ENCODE results near the gene CLIC6.
"Not testable (repeated sequence)": the region's sequence is repeated elsewhere in the genome, so short reads cannot be mapped to it uniquely, and the experiment has no call there.

The CLIC6 gene

DNA sequence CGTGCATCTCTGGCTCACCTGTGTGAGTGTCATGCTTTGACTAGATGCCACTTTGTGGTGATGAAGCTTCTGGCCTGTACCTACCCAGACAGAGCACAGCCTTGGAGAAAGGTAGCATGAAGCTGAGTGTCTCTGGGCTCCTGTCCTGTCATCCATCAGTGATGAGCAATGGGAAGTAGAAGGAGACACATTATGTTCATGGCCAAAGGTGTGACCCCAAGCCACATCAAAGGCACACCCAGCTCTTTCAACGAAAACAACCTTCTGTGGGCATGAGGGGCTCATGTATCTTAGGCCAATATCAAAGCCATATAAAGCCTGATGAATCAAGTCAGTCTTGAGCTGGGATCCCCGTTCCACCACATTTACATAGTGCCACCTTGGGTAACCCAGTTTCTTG lies 1.0 kb upstream of the CLIC6 start:
- DNase-seq (ENCODE audit: insufficient read length): no peak

GRCh38 chr21:34669149-34669879 lies 520 bp downstream of the CLIC6 start:
- DNase-seq (ENCODE audit: insufficient read length): peak; percentile 63
- TF ChIP-seq TAF1 (IDR thresholded peaks at IDR 0.05; ENCODE audit: borderline replicate concordance, low read depth, low read length) (no peak), POLR2A (IDR thresholded peaks at IDR 0.05; ENCODE audit: low read depth, low read length) (no peak), POLR2AphosphoS5 (IDR thresholded peaks at IDR 0.05; ENCODE audit: low read depth, low read length) (no peak)
- no peak for FAIRE-seq

More for the DNA sequence above, 1.0 kb upstream of the CLIC6 start:
- TF ChIP-seq POLR2AphosphoS5 (IDR thresholded peaks at IDR 0.05; ENCODE audit: low read depth, low read length) (no peak), TAF1 (IDR thresholded peaks at IDR 0.05; ENCODE audit: borderline replicate concordance, low read depth, low read length) (no peak), POLR2A (IDR thresholded peaks at IDR 0.05; ENCODE audit: low read depth, low read length) (no peak)
- FAIRE-seq: no peak

DNA sequence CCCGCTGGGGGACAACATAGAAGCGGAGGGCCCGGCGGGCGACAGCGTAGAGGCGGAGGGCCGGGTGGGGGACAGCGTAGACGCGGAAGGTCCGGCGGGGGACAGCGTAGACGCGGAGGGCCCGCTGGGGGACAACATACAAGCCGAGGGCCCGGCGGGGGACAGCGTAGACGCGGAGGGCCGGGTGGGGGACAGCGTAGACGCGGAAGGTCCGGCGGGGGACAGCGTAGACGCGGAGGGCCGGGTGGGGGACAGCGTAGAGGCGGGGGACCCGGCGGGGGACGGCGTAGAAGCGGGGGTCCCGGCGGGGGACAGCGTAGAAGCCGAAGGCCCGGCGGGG lies 1.1 kb downstream of the CLIC6 start:
- FAIRE-seq: peak; percentile 24

GRCh38 chr21:34670220-34670961 lies 1.6 kb downstream of the CLIC6 start:
- TF ChIP-seq POLR2AphosphoS5 (IDR thresholded peaks at IDR 0.05; ENCODE audit: low read depth, low read length) (0 out of 2 replicates have a peak, but pooled peaks have one; percentile 42), TAF1 (IDR thresholded peaks at IDR 0.05; ENCODE audit: borderline replicate concordance, low read depth, low read length) (no peak), POLR2A (IDR thresholded peaks at IDR 0.05; ENCODE audit: low read depth, low read length) (0 out of 2 replicates have a peak, but pooled peaks have one; percentile 6)
- FAIRE-seq: no peak
- DNase-seq (ENCODE audit: insufficient read length): peak; percentile 47

More for the DNA sequence above, 1.1 kb downstream of the CLIC6 start:
- DNase-seq (ENCODE audit: insufficient read length): not testable (repeated sequence)

- FAIRE-seq: no peak
- TF ChIP-seq POLR2AphosphoS5 (IDR thresholded peaks at IDR 0.05; ENCODE audit: low read depth, low read length) (no peak), TAF1 (IDR thresholded peaks at IDR 0.05; ENCODE audit: borderline replicate concordance, low read depth, low read length) (no peak), POLR2A (IDR thresholded peaks at IDR 0.05; ENCODE audit: low read depth, low read length) (no peak)
- no peak for DNase-seq (ENCODE audit: insufficient read length)
Observed at GRCh38 chr21:34670962-34671348, 2.2 kb downstream of the CLIC6 start.

GRCh38 chr21:34671462-34671861 lies 2.7 kb downstream of the CLIC6 start:
- DNase-seq (ENCODE audit: insufficient read length) (no peak), FAIRE-seq (no peak)
- TF ChIP-seq POLR2AphosphoS5 (IDR thresholded peaks at IDR 0.05; ENCODE audit: low read depth, low read length): no peak
- TF ChIP-seq POLR2A (IDR thresholded peaks at IDR 0.05; ENCODE audit: low read depth, low read length): no peak
- TF ChIP-seq TAF1 (IDR thresholded peaks at IDR 0.05; ENCODE audit: borderline replicate concordance, low read depth, low read length): no peak

GRCh38 chr21:34671891-34672290 lies 3.1 kb downstream of the CLIC6 start:
- FAIRE-seq: no peak
- no peak for TF ChIP-seq POLR2AphosphoS5 (IDR thresholded peaks at IDR 0.05; ENCODE audit: low read depth, low read length)
- TF ChIP-seq TAF1 (IDR thresholded peaks at IDR 0.05; ENCODE audit: borderline replicate concordance, low read depth, low read length): no peak
- no peak for DNase-seq (ENCODE audit: insufficient read length)

GRCh38 chr21:34673006-34673405 lies 4.2 kb downstream of the CLIC6 start:
- TF ChIP-seq POLR2A (IDR thresholded peaks at IDR 0.05; ENCODE audit: low read depth, low read length): no peak
- no peak for TF ChIP-seq POLR2AphosphoS5 (IDR thresholded peaks at IDR 0.05; ENCODE audit: low read depth, low read length)
- TF ChIP-seq TAF1 (IDR thresholded peaks at IDR 0.05; ENCODE audit: borderline replicate concordance, low read depth, low read length): no peak
- no peak for DNase-seq (ENCODE audit: insufficient read length)
- no peak for FAIRE-seq

GRCh38 chr21:34674468-34674867 lies 5.7 kb downstream of the CLIC6 start:
- no peak for TF ChIP-seq POLR2A (IDR thresholded peaks at IDR 0.05; ENCODE audit: low read depth, low read length)
- no peak for TF ChIP-seq POLR2AphosphoS5 (IDR thresholded peaks at IDR 0.05; ENCODE audit: low read depth, low read length)
- TF ChIP-seq TAF1 (IDR thresholded peaks at IDR 0.05; ENCODE audit: borderline replicate concordance, low read depth, low read length): no peak
- no peak for FAIRE-seq
- DNase-seq (ENCODE audit: insufficient read length): no peak

DNA sequence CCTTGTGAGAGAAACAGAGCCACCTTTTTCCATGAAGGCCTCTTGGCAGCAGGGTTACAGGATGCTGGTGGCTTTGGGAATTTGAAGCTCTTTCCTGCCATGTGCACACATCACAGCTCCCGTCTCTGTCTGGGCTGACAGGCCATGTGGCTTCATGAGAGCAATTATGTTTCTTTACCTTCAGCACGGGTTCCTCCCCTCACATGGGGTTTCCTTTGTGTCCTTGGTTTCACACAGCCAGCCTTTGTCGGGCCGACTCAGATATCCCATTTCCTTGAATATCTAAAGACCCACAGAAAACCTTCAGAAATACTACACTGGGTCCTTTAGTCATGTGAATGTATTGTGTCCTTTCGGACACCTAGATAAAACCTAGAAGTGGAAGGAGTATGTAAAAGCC lies 7.1 kb downstream of the CLIC6 start:
- TF ChIP-seq POLR2AphosphoS5 (IDR thresholded peaks at IDR 0.05; ENCODE audit: low read depth, low read length) (no peak), TAF1 (IDR thresholded peaks at IDR 0.05; ENCODE audit: borderline replicate concordance, low read depth, low read length) (no peak), POLR2A (IDR thresholded peaks at IDR 0.05; ENCODE audit: low read depth, low read length) (no peak)
- no peak for DNase-seq (ENCODE audit: insufficient read length)
- FAIRE-seq: no peak

DNA sequence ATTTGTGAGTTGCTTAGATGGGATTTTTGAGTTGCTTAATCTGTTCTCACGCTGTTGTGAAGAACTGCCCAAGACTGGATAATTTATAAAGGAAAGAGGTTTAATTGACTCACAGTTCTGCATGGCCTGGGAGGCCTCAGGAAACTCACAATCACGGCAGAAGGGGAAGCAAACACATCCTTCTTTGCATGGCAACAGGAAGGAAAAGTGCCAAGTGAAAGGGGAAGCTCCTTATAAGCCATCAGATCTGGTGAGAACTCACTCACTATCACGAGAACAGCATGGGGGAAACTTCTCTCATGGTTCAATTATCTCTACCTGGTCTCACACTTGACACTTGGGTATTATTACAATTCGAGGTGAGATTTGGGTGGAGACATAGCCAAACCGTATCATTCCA lies 10.3 kb downstream of the CLIC6 start:
- no peak for TF ChIP-seq POLR2AphosphoS5 (IDR thresholded peaks at IDR 0.05; ENCODE audit: low read depth, low read length)
- no peak for TF ChIP-seq TAF1 (IDR thresholded peaks at IDR 0.05; ENCODE audit: borderline replicate concordance, low read depth, low read length)
- TF ChIP-seq POLR2A (IDR thresholded peaks at IDR 0.05; ENCODE audit: low read depth, low read length): no peak
- no peak for FAIRE-seq
- DNase-seq (ENCODE audit: insufficient read length): no peak
